OCI-LY1 (cell line): ENCODE data around the gene IRX3.

Experiments used
- CTCF ChIP-seq: fragments of 200-600 bp; sonication (generic), shearing (Covaris generic); IDR thresholded peaks from 2 replicates; pipeline ENCODE4 v1.5.1; 2017; ENCODE audit warnings: mild to moderate bottlenecking, antibody characterized with exemption, low read length, moderate library complexity, mixed read lengths
- EZH2 ChIP-seq: fragments of 200-600 bp; sonication (generic), shearing (Covaris generic); IDR thresholded peaks from 2 replicates; pipeline ENCODE4 v1.8.0; 2017; ENCODE audit warnings: borderline replicate concordance, mixed run types, mild to moderate bottlenecking, antibody characterized with exemption, low read length, moderate library complexity, mixed read lengths

DNA sequence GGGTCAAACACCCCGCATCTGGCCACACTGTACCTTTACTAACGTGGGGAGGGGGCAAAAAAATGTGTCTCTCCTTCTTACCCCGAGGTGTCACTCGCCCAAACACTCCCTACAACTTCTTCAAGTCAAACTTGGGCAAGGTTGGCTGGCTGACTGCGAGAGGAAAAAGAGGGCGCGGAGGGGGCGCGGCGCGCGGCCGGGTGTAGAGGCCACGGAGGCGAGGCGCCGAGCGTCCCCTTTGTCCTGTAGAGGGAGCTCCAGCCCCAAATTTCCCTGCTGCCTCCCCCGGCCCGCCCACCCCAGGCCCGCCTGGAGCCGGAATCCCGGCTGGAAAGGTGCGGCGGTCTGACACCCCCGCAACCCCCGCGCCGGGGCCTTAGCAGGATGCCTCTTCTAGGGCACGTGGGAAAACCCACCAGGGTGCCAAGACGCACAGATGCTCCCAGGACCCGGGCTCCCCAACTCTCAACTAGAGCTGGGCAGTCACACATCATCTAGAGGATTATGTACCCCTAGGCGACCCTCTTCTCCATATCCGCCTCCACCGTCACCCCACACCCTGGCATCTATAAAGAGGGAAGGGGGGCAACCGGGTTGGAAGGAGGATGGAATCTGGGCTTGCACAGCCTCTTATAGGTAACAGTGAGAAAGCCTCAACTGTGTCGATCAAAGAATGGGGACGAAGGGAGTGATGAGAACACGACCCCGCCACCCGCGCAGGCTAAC lies 4.2 kb downstream of the IRX3 start:
- TF ChIP-seq CTCF: no peak
- no peak for TF ChIP-seq EZH2
